ENCODE results near the gene ZFYVE28. TPM values are rescaled to one million over a fixed set of nuclear protein-coding genes. Genes with fewer than 3 reads are reported as not detected.

The ZFYVE28 gene
- total RNA-seq, 3 donors from 2014 or later, result 12.3 to 14.1 (median 13.9) TPM

GRCh38 chr4:2337131-2337723, 81.2 kb downstream of the ZFYVE28 start:
- intact Hi-C loops (cut with DNase I; ENCODE audit: low total_unique reads), result no loop called here
- Histone ChIP-seq H3K4me1 (no peaks in the 10 kb centered on the region), H3K27ac (no peak overlapping the region), H3K27me3 (no peaks in the 10 kb centered on the region), H3K36me3 (no peaks in the 10 kb centered on the region), H3K9me3 (no peaks in the 10 kb centered on the region), H3K4me3 (no peak overlapping the region)
- no peak for TF ChIP-seq POLR2A (IDR thresholded peaks at IDR 0.05)
- no peak for TF ChIP-seq POLR2AphosphoS5 (IDR thresholded peaks at IDR 0.05)
- TF ChIP-seq CTCF (IDR thresholded peaks at IDR 0.05), result no peak
- DNase-seq (ENCODE audit: low spot score in 2 of 2), result peak in 1 of 2 donors; percentile 5

DNA sequence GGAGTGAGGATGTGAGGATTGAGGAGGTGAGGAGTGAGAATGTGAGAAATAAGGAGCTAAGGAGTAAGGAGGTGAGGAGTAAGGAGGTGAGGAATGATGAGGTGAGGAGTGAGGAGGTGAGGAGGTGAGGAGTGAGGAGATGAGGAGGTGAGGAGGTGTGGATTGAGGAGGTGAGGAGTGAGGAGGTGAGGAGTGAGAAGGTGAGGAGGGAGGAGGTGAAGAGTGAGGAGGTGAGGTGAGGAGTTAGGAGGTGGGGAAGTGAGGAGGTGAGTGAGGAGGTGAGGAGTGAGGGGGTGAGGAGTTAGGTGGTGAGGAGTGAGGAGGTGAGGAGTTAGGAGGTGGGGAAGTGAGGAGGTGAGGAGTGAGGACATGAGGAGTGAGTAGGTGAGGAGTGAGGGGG, 81.8 kb downstream of the ZFYVE28 start:
- Histone ChIP-seq H3K9me3 (no peaks in the 10 kb centered on the region), H3K36me3 (no peaks in the 10 kb centered on the region), H3K27me3 (no peaks in the 10 kb centered on the region), H3K27ac (no peak overlapping the region), H3K4me1 (no peaks in the 10 kb centered on the region), H3K4me3 (no peak overlapping the region)
- intact Hi-C loops (cut with DNase I; ENCODE audit: low total_unique reads), result no loop called here
- DNase-seq (ENCODE audit: low spot score in 2 of 2), result peak in 1 of 2 donors; percentile 1
- no peak for TF ChIP-seq CTCF (IDR thresholded peaks at IDR 0.05)
- TF ChIP-seq POLR2AphosphoS5 (IDR thresholded peaks at IDR 0.05), result no peak
- no peak for TF ChIP-seq POLR2A (IDR thresholded peaks at IDR 0.05)

DNA sequence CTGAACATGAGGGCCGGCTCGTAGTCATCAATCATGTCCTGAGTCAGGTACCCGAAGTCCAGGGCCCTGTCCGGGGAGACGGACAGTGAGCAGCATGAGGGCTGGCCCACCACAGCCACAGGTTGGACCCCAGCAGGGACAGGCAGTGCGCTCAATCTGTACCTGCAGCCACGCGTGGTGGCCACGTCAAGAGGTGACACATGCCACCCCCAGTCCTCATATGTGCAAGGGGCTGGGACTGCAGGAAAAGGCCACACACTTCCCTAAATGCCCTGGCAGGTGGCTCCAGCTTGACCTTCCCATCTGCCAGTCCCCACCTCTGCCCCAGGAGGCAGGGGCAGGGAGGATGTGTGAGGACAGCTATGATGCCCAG, 82.7 kb downstream of the ZFYVE28 start:
- intact Hi-C loops (cut with DNase I; ENCODE audit: low total_unique reads), result no loop called here
- no peaks in the 10 kb centered on the region for H3K36me3 ChIP-seq
- DNase-seq (ENCODE audit: low spot score in 2 of 2), result peak in 1 of 2 donors; percentile 2

DNA sequence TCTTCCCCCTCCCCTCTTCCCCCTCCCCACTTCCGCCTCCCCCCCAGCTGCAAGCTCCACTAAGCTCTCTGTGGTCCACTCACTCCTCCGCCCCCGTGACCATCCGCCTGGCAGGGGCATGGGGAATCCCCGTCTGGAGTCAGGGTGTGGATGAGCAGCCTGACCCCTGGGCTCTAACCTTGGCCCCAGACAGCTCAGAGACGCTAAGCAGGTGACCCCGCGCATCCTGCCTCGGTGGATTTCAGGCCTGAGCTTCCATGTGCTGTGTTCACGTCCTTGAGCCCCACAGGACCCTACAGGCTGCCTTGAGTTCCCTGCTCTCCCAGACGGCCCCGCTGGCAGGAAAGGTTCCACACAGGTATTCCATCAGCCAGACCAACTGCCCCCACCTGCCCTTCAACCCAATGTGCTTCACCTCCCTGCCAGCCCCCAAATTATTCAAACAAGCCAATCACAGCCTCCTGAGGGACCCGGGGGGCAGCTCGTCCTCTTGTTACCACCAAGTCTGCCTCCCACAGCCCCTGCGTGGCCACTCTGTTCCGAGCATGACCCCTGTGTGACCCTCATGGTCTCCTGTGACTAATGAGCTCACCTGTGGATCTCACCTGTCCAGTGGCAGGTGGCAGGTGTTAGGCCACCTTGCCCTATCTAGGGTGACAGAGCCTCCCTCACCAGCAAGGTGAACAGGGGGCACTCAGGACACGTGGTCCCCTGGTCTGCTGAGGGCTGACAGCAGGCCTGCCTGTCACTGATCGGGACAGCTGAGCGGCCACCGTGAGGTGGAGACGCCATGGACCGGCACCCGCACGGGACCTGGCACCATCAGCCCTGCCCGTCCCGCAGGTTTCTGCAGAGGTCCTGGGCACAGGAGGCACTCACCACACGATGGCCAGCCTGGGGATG, 83.4 kb downstream of the ZFYVE28 start:
- TF ChIP-seq CTCF (IDR thresholded peaks at IDR 0.05) (no peak), POLR2AphosphoS5 (IDR thresholded peaks at IDR 0.05) (no peak), POLR2A (IDR thresholded peaks at IDR 0.05) (no peak)
- no peak overlapping the region for H3K27ac ChIP-seq
- peak in 1 of 2 donors; percentile 5 for DNase-seq (ENCODE audit: low spot score in 2 of 2)
- no peaks in the 10 kb centered on the region for H3K9me3 ChIP-seq
- no peaks in the 10 kb centered on the region for H3K36me3 ChIP-seq
- H3K4me1 ChIP-seq, result no peaks in the 10 kb centered on the region
- no peak overlapping the region for H3K4me3 ChIP-seq
- H3K27me3 ChIP-seq, result no peaks in the 10 kb centered on the region
- intact Hi-C loops (cut with DNase I; ENCODE audit: low total_unique reads), result no loop called here

More for the DNA sequence above, 82.7 kb downstream of the ZFYVE28 start:
- no peaks in the 10 kb centered on the region for H3K9me3 ChIP-seq
- TF ChIP-seq POLR2A (IDR thresholded peaks at IDR 0.05) (no peak), CTCF (IDR thresholded peaks at IDR 0.05) (no peak), POLR2AphosphoS5 (IDR thresholded peaks at IDR 0.05) (no peak)
- no peaks in the 10 kb centered on the region for H3K4me1 ChIP-seq
- H3K27ac ChIP-seq, result no peak overlapping the region
- no peak overlapping the region for H3K4me3 ChIP-seq
- no peaks in the 10 kb centered on the region for H3K27me3 ChIP-seq
